Measurements from ENCODE around the gene FAM114A2. TPM values are rescaled to one million over a fixed set of nuclear protein-coding genes. Genes with fewer than 3 reads are reported as not detected.

The FAM114A2 gene
- 39.5 and 50.0 TPM in 2 replicates for total RNA-seq

GRCh38 chr5:154038707-154039457 lies at the start of gene FAM114A2, which contains the start of gene MFAP3:
TSS of gene FAM114A2 (minus strand) at chr5:154038910. CDS start at chr5:154034953, 3,957 bp downstream.
TSS of gene MFAP3 (plus strand) at chr5:154038967. CDS start at chr5:154049723, 10,756 bp downstream.

Other genes starting within 250 kb of the FAM114A2 start
- 61.5 and 100 TPM in 2 replicates for gene MFAP3, start 57 bp upstream of the FAM114A2 start, total RNA-seq
- gene GALNT10, start 151.8 kb upstream of the FAM114A2 start, total RNA-seq, result 91.2 and 182 TPM in 2 replicates